Upper lobe of left lung (tissue), 6 donors: ENCODE results near the gene RUNX1. TPM values are rescaled to one million over a fixed set of nuclear protein-coding genes. Genes with fewer than 3 reads are reported as not detected.

ENCODE experiments used
- ATAC-seq, 2 donors: fragments of 200-7000 bp; cut with Tn5 transposase; one replicate each; pipeline ENCODE4 v1.9.1; 2022; ENCODE audit warnings: mild to moderate bottlenecking in 2 of 2, moderate library complexity in 2 of 2; ENCODE audit not compliant: low FRiP score in 2 of 2
- DNase-seq, 2 donors: peaks; one replicate each; pipeline ENCODE4 v3.0.0-alpha.2; 2019 to 2020
- H3K27ac ChIP-seq, 4 donors: fragments of 200-600 bp; sonication (generic); one replicate each; pipeline ENCODE4 v1.5.1; 2016 to 2019
- H3K27me3 ChIP-seq, 4 donors: fragments of 200-600 bp; sonication (generic); one replicate each; pipeline ENCODE4 v1.5.1; 2017 to 2019
- H3K36me3 ChIP-seq, 4 donors: fragments of 200-600 bp; sonication (generic); one replicate each; pipeline ENCODE4 v1.5.1; 2016 to 2019
- H3K4me1 ChIP-seq, 4 donors: fragments of 200-600 bp; sonication (generic); one replicate each; pipeline ENCODE4 v1.5.1; 2018 to 2019
- H3K4me3 ChIP-seq, 4 donors: fragments of 200-600 bp; sonication (generic); one replicate each; pipeline ENCODE4 v1.5.1; 2017 to 2019; ENCODE audit warnings: mild to moderate bottlenecking in 2 of 4, moderate library complexity in 1 of 4
- H3K9me3 ChIP-seq, 4 donors: fragments of 200-600 bp; sonication (generic); one replicate each; pipeline ENCODE4 v1.5.1; 2018 to 2019
- CTCF ChIP-seq, 6 experiments: fragments of 450-650 bp in 4 of 6; fragments of 200-600 bp in 2 of 6; sonication (generic) in 2 of 6; IDR thresholded peaks; one replicate each; pipeline ENCODE4 v1.5.1; 2016 to 2019; ENCODE audit warnings: antibody characterized with exemption in 6 of 6
- EP300 ChIP-seq, 4 donors: sonication (generic); formaldehyde crosslinking; IDR thresholded peaks; one replicate each; pipeline ENCODE4 v1.5.1; 2017; ENCODE audit warnings: antibody characterized with exemption in 4 of 4, control low read depth in 2 of 4
- POLR2A ChIP-seq, 4 donors: fragments of 450-650 bp; IDR thresholded peaks; one replicate each; pipeline ENCODE4 v1.5.1; 2016 to 2017; ENCODE audit warnings: antibody characterized with exemption in 4 of 4, mild to moderate bottlenecking in 2 of 4
- POLR2AphosphoS5 ChIP-seq, 2 donors: sonication (generic); formaldehyde crosslinking; IDR thresholded peaks; one replicate each; pipeline ENCODE4 v1.5.1; 2017; ENCODE audit warnings: antibody characterized with exemption in 2 of 2
- WGBS, 2 donors: methylation state at CpG; one replicate each; pipeline ENCODE4 v1.1.5; 2017 to 2018; 5-methylcytosine and 5-hydroxymethylcytosine counted together
- total RNA-seq, 6 donors: library from RNA; depleted of rRNA in 4 of 6; stranded (reverse); fragments of >200 nt in 4 of 6; gene quantifications; one replicate each; pipeline versions ENCODE4 v1.1.0 to v1.2.1, GENCODE V29; 2016 to 2021
- donor health status: DM: no; HTN: no; CAD: no; lungs with moderate emphysema.
- donor health status: DM: no; HTN: yes; CAD: no; lungs with severe emphysema.

The RUNX1 gene
- total RNA-seq, 6 donors from 2014 or later, result 62.2 to 252 (median 98.2) TPM

DNA sequence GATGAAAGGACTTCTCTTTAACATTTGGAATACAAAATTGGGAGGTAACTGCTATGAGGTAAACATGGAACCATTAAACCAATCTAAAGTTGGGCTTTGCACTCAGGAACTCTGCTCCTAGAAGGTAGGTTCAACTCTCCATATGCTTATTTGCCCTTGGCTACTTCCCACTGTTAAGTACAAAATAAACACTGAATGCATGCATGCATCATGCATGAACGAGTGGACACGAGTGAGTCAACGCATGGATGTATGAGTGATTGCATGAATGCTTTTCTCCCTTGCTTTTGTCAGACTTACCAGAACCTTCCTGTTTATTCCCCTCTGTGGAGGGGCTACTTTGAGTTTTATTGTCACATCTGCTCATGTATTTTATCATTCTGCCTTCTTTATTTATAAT, 42.4 kb upstream of the RUNX1 start:
- H3K9me3 ChIP-seq, result no peaks in the 10 kb centered on the region
- no peak overlapping the region for H3K27ac ChIP-seq
- no peaks in the 10 kb centered on the region for H3K4me1 ChIP-seq
- WGBS, 2 donors, result 83 to 84% methylated on average over 3 of the region's 3 CpGs
- no peaks in the 10 kb centered on the region for H3K36me3 ChIP-seq
- H3K4me3 ChIP-seq, result no peak overlapping the region
- ATAC-seq, result no peak
- no peaks in the 10 kb centered on the region for H3K27me3 ChIP-seq
- no peak for DNase-seq
- TF ChIP-seq EP300 (IDR thresholded peaks at IDR 0.05) (no peak), CTCF (IDR thresholded peaks at IDR 0.05) (no peak), POLR2AphosphoS5 (IDR thresholded peaks at IDR 0.05) (no peak), POLR2A (IDR thresholded peaks at IDR 0.05) (no peak)

DNA sequence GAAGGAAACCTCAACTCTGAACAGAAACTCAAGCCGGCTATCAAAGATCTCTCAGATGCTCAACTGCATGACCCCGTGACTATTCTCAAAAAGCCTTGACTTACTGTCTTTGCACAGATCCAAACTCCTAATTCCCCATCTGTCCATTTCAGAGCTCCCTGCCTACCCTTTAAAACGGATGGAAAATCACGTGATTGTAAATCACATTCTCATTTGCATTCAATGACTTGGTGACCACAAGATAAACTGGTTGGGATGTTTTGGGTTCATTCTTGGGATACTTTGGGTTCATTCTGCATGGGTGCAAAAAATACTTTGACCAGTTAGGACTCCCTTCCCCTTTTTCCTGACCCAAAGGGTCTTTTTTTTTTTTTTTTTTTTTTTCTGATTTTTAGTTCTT, 41.3 kb upstream of the RUNX1 start:
- ATAC-seq (no peak), DNase-seq (no peak)
- H3K36me3 ChIP-seq, result no peaks in the 10 kb centered on the region
- H3K4me1 ChIP-seq, result no peaks in the 10 kb centered on the region
- no peak for TF ChIP-seq EP300 (IDR thresholded peaks at IDR 0.05)
- no peak for TF ChIP-seq POLR2AphosphoS5 (IDR thresholded peaks at IDR 0.05)
- H3K27ac ChIP-seq, result no peak overlapping the region
- no peak overlapping the region for H3K4me3 ChIP-seq
- H3K27me3 ChIP-seq, result no peaks in the 10 kb centered on the region
- WGBS, 2 donors, result 57 to 63% methylated on average over 4 of the region's 4 CpGs
- no peaks in the 10 kb centered on the region for H3K9me3 ChIP-seq

GRCh38 chr21:35088319-35088771, 39.2 kb upstream of the RUNX1 start:
- TF ChIP-seq POLR2A (IDR thresholded peaks at IDR 0.05) (no peak), EP300 (IDR thresholded peaks at IDR 0.05) (no peak), POLR2AphosphoS5 (IDR thresholded peaks at IDR 0.05) (no peak), CTCF (IDR thresholded peaks at IDR 0.05) (no peak)
- no peaks in the 10 kb centered on the region for H3K9me3 ChIP-seq
- ATAC-seq (no peak), DNase-seq (no peak)
- H3K36me3 ChIP-seq, result no peaks in the 10 kb centered on the region
- no peak overlapping the region for H3K4me3 ChIP-seq
- H3K27ac ChIP-seq, result no peak overlapping the region
- no peaks in the 10 kb centered on the region for H3K27me3 ChIP-seq
- H3K4me1 ChIP-seq, result no peaks in the 10 kb centered on the region
- WGBS, 2 donors, result 66 to 78% methylated on average over 2 of the region's 2 CpGs

GRCh38 chr21:35086357-35086756, 37.3 kb upstream of the RUNX1 start:
- DNase-seq, result no peak
- Histone ChIP-seq H3K27ac (no peak overlapping the region), H3K9me3 (no peaks in the 10 kb centered on the region), H3K4me3 (no peak overlapping the region), H3K4me1 (no peaks in the 10 kb centered on the region), H3K36me3 (no peaks in the 10 kb centered on the region), H3K27me3 (no peaks in the 10 kb centered on the region)
- TF ChIP-seq EP300 (IDR thresholded peaks at IDR 0.05) (no peak), CTCF (IDR thresholded peaks at IDR 0.05) (no peak), POLR2A (IDR thresholded peaks at IDR 0.05) (no peak), POLR2AphosphoS5 (IDR thresholded peaks at IDR 0.05) (no peak)
- 50 to 57% methylated on average over 2 of the region's 2 CpGs for WGBS, 2 donors
- no peak for ATAC-seq

GRCh38 chr21:35084869-35085268, 35.8 kb upstream of the RUNX1 start:
- TF ChIP-seq EP300 (IDR thresholded peaks at IDR 0.05), result no peak
- TF ChIP-seq CTCF (IDR thresholded peaks at IDR 0.05), result no peak
- TF ChIP-seq POLR2A (IDR thresholded peaks at IDR 0.05), result no peak
- TF ChIP-seq POLR2AphosphoS5 (IDR thresholded peaks at IDR 0.05), result no peak
- Histone ChIP-seq H3K36me3 (no peaks in the 10 kb centered on the region), H3K4me1 (no peaks in the 10 kb centered on the region), H3K27me3 (no peaks in the 10 kb centered on the region), H3K4me3 (no peak overlapping the region), H3K27ac (no peak overlapping the region), H3K9me3 (no peaks in the 10 kb centered on the region)
- ATAC-seq, result peak in 1 of 2 donors; percentile 75
- no peak for DNase-seq
- WGBS, 2 donors, result 54 to 59% methylated on average over 3 of the region's 3 CpGs
